ENCODE measurements around the gene C6orf58. TPM values are rescaled to one million over a fixed set of nuclear protein-coding genes. Genes with fewer than 3 reads are reported as not detected.

Gene C6orf58
- total and polyA plus RNA-seq, 8 donors: 0.15 to 0.45 (median 0.23) TPM; not detected in 2

- Histone ChIP-seq H3K27me3 (peaks cover 0 to 16% (median 0%) of the 10 kb centered on the region in 4 donors), H3K4me1 (peaks cover 0 to 6% (median 0%) of the 10 kb centered on the region in 3 donors), H3K36me3 (no peaks in the 10 kb centered on the region), H3K9me3 (no peaks in the 10 kb centered on the region), H3K4me3 (no peak overlapping the region), H3K27ac (no peak overlapping the region)
- ATAC-seq (no peak), FAIRE-seq (no peak), DNase-seq (no peak)
- intact Hi-C loops (cut with DNase I): no loop called here
- 73 to 86% methylated on average over 1 of the region's 1 CpG for WGBS, 2 donors
- TF ChIP-seq CTCF (IDR thresholded peaks at IDR 0.05): no peak
Measured at GRCh38 chr6:127570739-127571389, 6.1 kb upstream of the C6orf58 start.

GRCh38 chr6:127578900-127579299 lies 1.9 kb downstream of the C6orf58 start:
- Histone ChIP-seq H3K36me3 (no peaks in the 10 kb centered on the region), H3K4me3 (no peak overlapping the region), H3K27ac (no peak overlapping the region), H3K27me3 (peaks cover 0 to 51% (median 6%) of the 10 kb centered on the region in 4 donors), H3K9me3 (no peaks in the 10 kb centered on the region), H3K4me1 (no peaks in the 10 kb centered on the region)
- intact Hi-C loops (cut with DNase I): no loop called here
- DNase-seq (no peak), FAIRE-seq (no peak), ATAC-seq (no peak)
- TF ChIP-seq CTCF (IDR thresholded peaks at IDR 0.05): no peak
- 55 to 56% methylated on average over 3 of the region's 3 CpGs for WGBS, 2 donors

GRCh38 chr6:127581576-127581975 lies 4.6 kb downstream of the C6orf58 start:
- FAIRE-seq (no peak), ATAC-seq (no peak), DNase-seq (no peak)
- Histone ChIP-seq H3K4me3 (no peak overlapping the region), H3K27ac (no peak overlapping the region), H3K36me3 (no peaks in the 10 kb centered on the region), H3K27me3 (peaks cover 0 to 31% (median 6%) of the 10 kb centered on the region in 4 donors), H3K4me1 (no peaks in the 10 kb centered on the region), H3K9me3 (no peaks in the 10 kb centered on the region)
- no peak for TF ChIP-seq CTCF (IDR thresholded peaks at IDR 0.05)
- intact Hi-C loops (cut with DNase I): no loop called here

- 75 to 81% methylated on average over 4 of the region's 4 CpGs for WGBS, 2 donors
- TF ChIP-seq CTCF (IDR thresholded peaks at IDR 0.05): no peak
- Histone ChIP-seq H3K4me1 (no peaks in the 10 kb centered on the region), H3K27ac (no peak overlapping the region), H3K9me3 (no peaks in the 10 kb centered on the region), H3K4me3 (no peak overlapping the region), H3K36me3 (no peaks in the 10 kb centered on the region), H3K27me3 (peaks cover 0 to 23% (median 6%) of the 10 kb centered on the region in 4 donors)
- intact Hi-C loops (cut with DNase I): no loop called here
- FAIRE-seq (no peak), ATAC-seq (no peak), DNase-seq (no peak)
Measured at GRCh38 chr6:127582777-127583462, 5.9 kb downstream of the C6orf58 start.

GRCh38 chr6:127585123-127585522 lies 8.1 kb downstream of the C6orf58 start:
- no peak for ATAC-seq
- no peak for FAIRE-seq
- H3K27ac ChIP-seq: no peak overlapping the region
- peaks cover 0 to 13% (median 4%) of the 10 kb centered on the region in 4 donors for H3K27me3 ChIP-seq
- no peaks in the 10 kb centered on the region for H3K36me3 ChIP-seq
- H3K4me3 ChIP-seq: no peak overlapping the region
- no peak for DNase-seq
- intact Hi-C loops (cut with DNase I): no loop called here
- no peaks in the 10 kb centered on the region for H3K4me1 ChIP-seq
- H3K9me3 ChIP-seq: no peaks in the 10 kb centered on the region
- 85 to 89% methylated on average over 2 of the region's 2 CpGs for WGBS, 2 donors
- TF ChIP-seq CTCF (IDR thresholded peaks at IDR 0.05): no peak
